Body of pancreas (tissue), 4 donors: Measurements from ENCODE around the gene ARHGAP42. TPM values are rescaled to one million over a fixed set of nuclear protein-coding genes. Genes with fewer than 3 reads are reported as not detected.

Source experiments
- ATAC-seq: fragments of 150-250 bp; one replicate; pipeline ENCODE4 v1.9.1; 2016
- DNase-seq, 4 donors: peaks; one replicate each; pipeline ENCODE4 v3.0.0-alpha.2; 2019
- H3K27ac ChIP-seq, 4 donors: fragments of 200-600 bp; sonication (generic); 1 replicate in 3 of 4; 2 replicates in 1 of 4; pipeline versions ENCODE4 v1.5.1 to v1.6.1; 2016 to 2019; ENCODE audit warnings: mild to moderate bottlenecking in 1 of 4, mixed read lengths in 1 of 4, moderate library complexity in 1 of 4
- H3K27me3 ChIP-seq, 2 donors: fragments of 200-600 bp; sonication (generic); one replicate each; pipeline ENCODE4 v1.6.0; 2016; ENCODE audit warnings: mild to moderate bottlenecking in 1 of 2
- H3K36me3 ChIP-seq, 2 donors: fragments of 200-600 bp; sonication (generic); replicated peaks in 1 of 2; 2 replicates each; pipeline ENCODE4 v1.5.1; 2016; ENCODE audit warnings: low read depth in 2 of 2; ENCODE audit not compliant: insufficient read depth in 1 of 2
- H3K4me1 ChIP-seq: fragments of 200-600 bp; sonication (generic); one replicate; pipeline ENCODE4 v1.6.0; 2016
- H3K4me3 ChIP-seq, 2 donors: fragments of 200-600 bp; sonication (generic); 1 replicate in 1 of 2; 2 replicates in 1 of 2; pipeline ENCODE4 v1.5.1; 2016 to 2019
- H3K9me3 ChIP-seq, 3 donors: fragments of 200-600 bp; sonication (generic); 1 replicate in 2 of 3; 2 replicates in 1 of 3; pipeline ENCODE4 v1.5.1; 2016
- POLR2A ChIP-seq, 3 donors: fragments of 450-650 bp; IDR thresholded peaks; one replicate each; pipeline ENCODE4 v1.6.1; 2016; ENCODE audit warnings: antibody characterized with exemption in 3 of 3, mild to moderate bottlenecking in 2 of 3
- WGBS, 2 donors: methylation state at CpG; one replicate each; pipeline ENCODE4 v1.1.5; 2017; 5-methylcytosine and 5-hydroxymethylcytosine counted together
- intact Hi-C: fragments of 100-400 bp; cut with DNase I; formaldehyde crosslinking; loops from one replicate; pipeline ENCODE4 v1.15.1; 2023
- total RNA-seq, 2 donors: library from RNA; depleted of rRNA; stranded (reverse); fragments of >200 nt; gene quantifications; one replicate each; pipeline ENCODE4 v1.1.0, GENCODE V29; 2016
- TF ChIP-seq, protein P1 (sequence below), 7 experiments: fragments of 450-650 bp in 4 of 7; fragments of 200-600 bp in 3 of 7; sonication (generic) in 3 of 7; IDR thresholded peaks; one replicate each; pipeline ENCODE4 v1.5.1; 2016 to 2019; ENCODE audit warnings: antibody characterized with exemption in 7 of 7

ARHGAP42 gene
- total RNA-seq, 2 donors from 2014 or later: 3.6 to 4.7 TPM

DNA sequence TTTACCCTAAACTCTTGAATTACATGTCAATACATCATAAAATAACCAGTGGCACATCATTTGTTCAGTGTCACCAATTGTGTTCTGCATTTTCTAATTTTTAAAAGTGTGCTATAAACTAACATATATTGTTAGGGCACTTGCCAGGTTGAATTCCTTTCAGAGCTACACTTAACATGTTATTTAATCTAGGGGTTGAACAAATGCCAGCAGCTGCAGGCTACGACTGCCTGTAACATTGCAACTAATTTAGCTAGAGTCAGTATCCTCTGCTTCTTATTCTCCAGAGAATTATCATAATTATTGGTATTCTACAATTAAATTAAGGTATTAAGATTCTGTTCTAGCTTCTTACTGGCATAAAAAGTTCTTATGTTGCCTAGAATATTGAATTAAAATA lies 46.4 kb upstream of the ARHGAP42 start:
- Histone ChIP-seq H3K9me3 (no peaks in the 10 kb centered on the region), H3K4me3 (no peak overlapping the region), H3K4me1 (peaks cover 3% of the 10 kb centered on the region), H3K27me3 (no peaks in the 10 kb centered on the region), H3K36me3 (no peaks in the 10 kb centered on the region), H3K27ac (no peak overlapping the region)
- DNase-seq: no peak
- TF ChIP-seq POLR2A (IDR thresholded peaks at IDR 0.05): no peak
- TF ChIP-seq, protein P1, sequence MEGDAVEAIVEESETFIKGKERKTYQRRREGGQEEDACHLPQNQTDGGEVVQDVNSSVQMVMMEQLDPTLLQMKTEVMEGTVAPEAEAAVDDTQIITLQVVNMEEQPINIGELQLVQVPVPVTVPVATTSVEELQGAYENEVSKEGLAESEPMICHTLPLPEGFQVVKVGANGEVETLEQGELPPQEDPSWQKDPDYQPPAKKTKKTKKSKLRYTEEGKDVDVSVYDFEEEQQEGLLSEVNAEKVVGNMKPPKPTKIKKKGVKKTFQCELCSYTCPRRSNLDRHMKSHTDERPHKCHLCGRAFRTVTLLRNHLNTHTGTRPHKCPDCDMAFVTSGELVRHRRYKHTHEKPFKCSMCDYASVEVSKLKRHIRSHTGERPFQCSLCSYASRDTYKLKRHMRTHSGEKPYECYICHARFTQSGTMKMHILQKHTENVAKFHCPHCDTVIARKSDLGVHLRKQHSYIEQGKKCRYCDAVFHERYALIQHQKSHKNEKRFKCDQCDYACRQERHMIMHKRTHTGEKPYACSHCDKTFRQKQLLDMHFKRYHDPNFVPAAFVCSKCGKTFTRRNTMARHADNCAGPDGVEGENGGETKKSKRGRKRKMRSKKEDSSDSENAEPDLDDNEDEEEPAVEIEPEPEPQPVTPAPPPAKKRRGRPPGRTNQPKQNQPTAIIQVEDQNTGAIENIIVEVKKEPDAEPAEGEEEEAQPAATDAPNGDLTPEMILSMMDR (IDR thresholded peaks at IDR 0.05): no peak
- intact Hi-C loops: no loop called here
- 53 to 63% methylated on average over 1 of the region's 1 CpG for WGBS, 2 donors
- ATAC-seq: no peak

DNA sequence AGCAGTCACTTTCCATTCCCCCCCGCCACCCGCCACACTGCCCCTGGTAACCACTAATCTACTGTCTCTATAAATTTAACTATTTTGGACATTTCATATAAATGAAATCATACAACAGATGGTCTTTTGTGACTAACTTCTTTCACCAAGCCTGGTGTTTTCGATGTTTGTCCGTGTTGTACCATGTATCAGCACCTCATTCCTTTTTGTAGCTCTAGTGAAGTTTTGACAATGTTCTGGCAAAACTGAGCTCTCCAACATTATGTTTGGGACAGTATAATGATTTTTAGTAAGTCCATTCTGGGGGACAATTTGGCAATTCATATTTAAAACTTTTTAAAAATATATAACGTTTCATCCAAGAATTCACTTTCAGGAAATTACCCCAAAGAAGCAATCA lies 45.6 kb upstream of the ARHGAP42 start:
- Histone ChIP-seq H3K9me3 (no peaks in the 10 kb centered on the region), H3K4me3 (no peak overlapping the region), H3K27me3 (no peaks in the 10 kb centered on the region), H3K27ac (no peak overlapping the region), H3K36me3 (no peaks in the 10 kb centered on the region), H3K4me1 (peaks cover 3% of the 10 kb centered on the region)
- intact Hi-C loops: no loop called here
- WGBS, 2 donors: 81 to 86% methylated on average over 5 of the region's 5 CpGs
- ATAC-seq: no peak
- DNase-seq: no peak
- TF ChIP-seq, protein P1 (IDR thresholded peaks at IDR 0.05): no peak
- no peak for TF ChIP-seq POLR2A (IDR thresholded peaks at IDR 0.05)

DNA sequence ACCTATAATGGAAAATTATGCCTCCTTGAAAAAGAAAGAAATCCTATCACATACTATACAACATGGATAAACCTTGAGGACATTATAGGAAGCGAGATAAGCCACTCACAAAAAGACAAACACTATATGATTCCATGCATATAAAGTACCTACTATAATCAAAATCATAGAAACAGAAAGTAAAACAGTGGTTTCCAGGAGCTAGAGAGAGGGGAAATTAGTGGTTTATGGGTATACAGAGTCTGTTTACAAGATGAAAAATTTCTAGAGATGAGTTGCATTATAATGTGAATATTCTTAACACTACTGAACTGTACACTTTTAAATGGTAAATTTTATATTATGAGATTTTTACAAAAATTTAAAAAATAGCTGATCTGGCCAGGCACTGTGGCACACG lies 40.5 kb upstream of the ARHGAP42 start:
- H3K4me1 ChIP-seq: no peaks in the 10 kb centered on the region
- no peaks in the 10 kb centered on the region for H3K27me3 ChIP-seq
- no peak overlapping the region for H3K4me3 ChIP-seq
- intact Hi-C loops: no loop called here
- WGBS, 2 donors: 34 to 54% methylated on average over 2 of the region's 2 CpGs
- no peaks in the 10 kb centered on the region for H3K9me3 ChIP-seq
- DNase-seq (no peak), ATAC-seq (no peak)
- H3K27ac ChIP-seq: no peak overlapping the region
- no peaks in the 10 kb centered on the region for H3K36me3 ChIP-seq
- TF ChIP-seq, protein P1 (IDR thresholded peaks at IDR 0.05): no peak

DNA sequence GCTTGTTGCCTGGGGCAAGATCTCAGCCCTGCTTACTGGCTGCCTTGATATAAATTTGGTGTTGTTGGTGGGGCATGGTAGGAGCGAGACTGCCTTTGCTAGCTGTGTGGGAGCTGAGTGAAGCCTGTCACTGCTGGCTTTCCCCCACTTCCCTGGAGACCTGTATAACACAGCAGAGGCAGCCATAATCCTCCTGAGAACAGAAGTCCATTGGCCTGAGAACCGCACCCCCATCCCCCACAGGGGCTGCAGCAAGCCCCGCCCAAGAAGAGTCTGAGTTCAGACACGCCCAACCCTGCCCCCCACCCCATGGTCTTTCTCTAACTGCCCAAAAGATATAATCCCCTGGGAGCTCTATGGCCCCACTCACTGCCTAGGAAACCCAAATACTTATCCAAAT lies 39.2 kb upstream of the ARHGAP42 start:
- H3K27ac ChIP-seq: no peak overlapping the region
- ATAC-seq (no peak), DNase-seq (no peak)
- 65 to 94% methylated on average over 4 of the region's 4 CpGs for WGBS, 2 donors
- no peaks in the 10 kb centered on the region for H3K36me3 ChIP-seq
- H3K4me1 ChIP-seq: no peaks in the 10 kb centered on the region
- H3K4me3 ChIP-seq: no peak overlapping the region
- no peak for TF ChIP-seq POLR2A (IDR thresholded peaks at IDR 0.05)
- TF ChIP-seq, protein P1 (IDR thresholded peaks at IDR 0.05): no peak
- H3K27me3 ChIP-seq: no peaks in the 10 kb centered on the region
- H3K9me3 ChIP-seq: no peaks in the 10 kb centered on the region
- intact Hi-C loops: no loop called here

DNA sequence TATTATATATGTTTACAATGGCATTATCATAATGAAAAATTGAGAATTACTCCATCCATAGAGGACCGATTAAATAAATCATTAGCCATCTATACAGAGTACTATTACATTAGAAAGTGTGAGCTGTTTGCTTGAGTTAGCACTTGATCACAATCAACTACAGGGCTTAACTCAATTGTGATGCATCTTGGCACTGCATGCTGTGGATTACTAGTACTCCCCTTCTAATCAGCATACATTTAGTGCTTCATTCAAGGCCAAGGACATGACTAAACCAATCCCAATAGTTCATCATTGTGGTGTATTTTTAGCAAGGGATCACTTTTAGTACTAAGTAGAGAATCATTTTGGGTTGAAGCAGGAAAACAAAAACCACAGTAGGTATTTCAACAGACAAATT lies 23.5 kb upstream of the ARHGAP42 start:
- no peak for ATAC-seq
- no peak for TF ChIP-seq POLR2A (IDR thresholded peaks at IDR 0.05)
- TF ChIP-seq, protein P1 (IDR thresholded peaks at IDR 0.05): no peak
- intact Hi-C loops: no loop called here
- Histone ChIP-seq H3K27ac (no peak overlapping the region), H3K27me3 (no peaks in the 10 kb centered on the region), H3K9me3 (no peaks in the 10 kb centered on the region), H3K4me3 (no peak overlapping the region), H3K4me1 (no peaks in the 10 kb centered on the region), H3K36me3 (no peaks in the 10 kb centered on the region)
- WGBS, 2 donors: 57 to 63% methylated on average over 1 of the region's 1 CpG
- no peak for DNase-seq
